DND-41 (cell line): ENCODE results near the gene UBL5.

Source experiments
- ATAC-seq: fragments of 200-7000 bp; cut with Tn5 transposase; 3 replicates; pipeline ENCODE4 v1.9.1; 2021; ENCODE audit warnings: low read depth; ENCODE audit not compliant: insufficient read depth
- DNase-seq: peaks from one replicate; pipeline ENCODE4 v3.0.0-alpha.2; 2020
- H2AFZ ChIP-seq: 2 replicates; pipeline ENCODE4 v1.6.0; 2012; ENCODE audit warnings: low read depth, low read length
- H3K27ac ChIP-seq: 2 replicates; pipeline ENCODE4 v1.5.1; 2012; ENCODE audit warnings: low read length, inconsistent platforms
- H3K27me3 ChIP-seq: fragments of 200-600 bp; sonication (generic); 2 replicates; pipeline ENCODE4 v1.6.0; 2012; ENCODE audit warnings: low read length, mild to moderate bottlenecking, inconsistent platforms; ENCODE audit not compliant: insufficient read depth, poor library complexity
- H3K36me3 ChIP-seq: 2 replicates; pipeline ENCODE4 v1.5.1; 2012; ENCODE audit warnings: low read length, inconsistent platforms; ENCODE audit not compliant: insufficient read depth
- H3K4me1 ChIP-seq: 2 replicates; pipeline ENCODE4 v1.5.1; 2012; ENCODE audit warnings: mild to moderate bottlenecking, low read length; ENCODE audit not compliant: insufficient read depth
- H3K4me2 ChIP-seq: 2 replicates; pipeline ENCODE4 v1.6.0; 2012; ENCODE audit warnings: mild to moderate bottlenecking, moderate library complexity, low read length, inconsistent platforms; ENCODE audit not compliant: insufficient read depth
- H3K4me3 ChIP-seq, 2 experiments: fragments of 200-600 bp in 1 of 2; shearing (Covaris generic) in 1 of 2; 2 replicates each; pipeline ENCODE4 v1.5.1; 2012 to 2016; ENCODE audit warnings: inconsistent platforms in 2 of 2, low read length in 2 of 2, mild to moderate bottlenecking in 2 of 2, low read depth in 1 of 2, moderate library complexity in 1 of 2
- H3K79me2 ChIP-seq: 2 replicates; pipeline ENCODE4 v1.6.0; 2012; ENCODE audit warnings: low read length, inconsistent platforms; ENCODE audit not compliant: insufficient read depth
- H3K9ac ChIP-seq: 2 replicates; pipeline ENCODE4 v1.6.0; 2012; ENCODE audit warnings: low read depth, mild to moderate bottlenecking, inconsistent platforms, low read length, moderate library complexity
- H3K9me3 ChIP-seq: 2 replicates; pipeline ENCODE4 v1.5.1; 2012; ENCODE audit warnings: low read length, moderate library complexity, mild to moderate bottlenecking, inconsistent platforms; ENCODE audit not compliant: insufficient read depth, severe bottlenecking
- H4K20me1 ChIP-seq: 2 replicates; pipeline ENCODE4 v1.6.0; 2012; ENCODE audit warnings: low read length; ENCODE audit not compliant: insufficient read depth
- EZH2 ChIP-seq: IDR thresholded peaks from 3 replicates; pipeline ENCODE4 v1.6.1; 2012; ENCODE audit warnings: borderline replicate concordance, low read depth, mild to moderate bottlenecking, moderate library complexity, low read length, inconsistent platforms; ENCODE audit not compliant: severe bottlenecking
- TF ChIP-seq, protein P1 (sequence below): IDR thresholded peaks from 2 replicates; pipeline ENCODE4 v1.5.1; 2012; ENCODE audit warnings: borderline replicate concordance, low read length, moderate library complexity, mild to moderate bottlenecking; ENCODE audit not compliant: poor library complexity, severe bottlenecking; ENCODE audit errors: extremely low read depth

Gene UBL5

DNA sequence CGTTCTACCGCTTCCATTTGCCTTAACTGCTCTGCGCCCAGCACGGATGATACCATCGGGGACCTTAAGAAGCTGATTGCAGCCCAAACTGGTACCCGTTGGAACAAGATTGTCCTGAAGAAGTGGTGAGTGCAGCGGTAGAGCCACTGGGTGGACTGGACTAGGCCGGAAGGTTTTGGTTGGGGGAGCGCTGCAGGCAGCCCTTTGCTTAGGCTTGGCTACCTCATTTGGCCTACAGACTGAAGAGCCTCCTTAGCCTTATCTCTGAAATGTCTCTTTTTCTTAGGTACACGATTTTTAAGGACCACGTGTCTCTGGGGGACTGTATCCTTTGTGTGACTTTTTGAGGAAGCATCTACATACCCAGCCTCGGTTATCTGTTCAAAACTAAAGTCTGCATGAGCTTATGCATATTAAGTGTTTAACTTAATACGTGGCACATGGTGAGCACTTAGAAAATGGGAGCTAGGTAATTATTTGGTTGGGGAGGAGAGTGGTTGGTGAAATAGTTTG, 889 bp downstream of the UBL5 start:
- Histone ChIP-seq H3K9me3 (no peaks in the 10 kb centered on the region), H3K27me3 (no peaks in the 10 kb centered on the region), H4K20me1 (peaks cover 17% of the 10 kb centered on the region), H2AFZ (no peak overlapping the region), H3K4me2 (peak overlapping the region; percentile 99), H3K36me3 (peaks cover 30% of the 10 kb centered on the region), H3K4me1 (peaks cover 38% of the 10 kb centered on the region), H3K9ac (peak overlapping the region; percentile 77), H3K27ac (peak overlapping the region; percentile 80), H3K79me2 (peaks cover 53% of the 10 kb centered on the region), H3K4me3 (peak overlapping the region; percentile 96)
- ATAC-seq (no peak), DNase-seq (no peak)
- no peak for TF ChIP-seq EZH2
- TF ChIP-seq, protein P1, sequence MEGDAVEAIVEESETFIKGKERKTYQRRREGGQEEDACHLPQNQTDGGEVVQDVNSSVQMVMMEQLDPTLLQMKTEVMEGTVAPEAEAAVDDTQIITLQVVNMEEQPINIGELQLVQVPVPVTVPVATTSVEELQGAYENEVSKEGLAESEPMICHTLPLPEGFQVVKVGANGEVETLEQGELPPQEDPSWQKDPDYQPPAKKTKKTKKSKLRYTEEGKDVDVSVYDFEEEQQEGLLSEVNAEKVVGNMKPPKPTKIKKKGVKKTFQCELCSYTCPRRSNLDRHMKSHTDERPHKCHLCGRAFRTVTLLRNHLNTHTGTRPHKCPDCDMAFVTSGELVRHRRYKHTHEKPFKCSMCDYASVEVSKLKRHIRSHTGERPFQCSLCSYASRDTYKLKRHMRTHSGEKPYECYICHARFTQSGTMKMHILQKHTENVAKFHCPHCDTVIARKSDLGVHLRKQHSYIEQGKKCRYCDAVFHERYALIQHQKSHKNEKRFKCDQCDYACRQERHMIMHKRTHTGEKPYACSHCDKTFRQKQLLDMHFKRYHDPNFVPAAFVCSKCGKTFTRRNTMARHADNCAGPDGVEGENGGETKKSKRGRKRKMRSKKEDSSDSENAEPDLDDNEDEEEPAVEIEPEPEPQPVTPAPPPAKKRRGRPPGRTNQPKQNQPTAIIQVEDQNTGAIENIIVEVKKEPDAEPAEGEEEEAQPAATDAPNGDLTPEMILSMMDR: no peak

DNA sequence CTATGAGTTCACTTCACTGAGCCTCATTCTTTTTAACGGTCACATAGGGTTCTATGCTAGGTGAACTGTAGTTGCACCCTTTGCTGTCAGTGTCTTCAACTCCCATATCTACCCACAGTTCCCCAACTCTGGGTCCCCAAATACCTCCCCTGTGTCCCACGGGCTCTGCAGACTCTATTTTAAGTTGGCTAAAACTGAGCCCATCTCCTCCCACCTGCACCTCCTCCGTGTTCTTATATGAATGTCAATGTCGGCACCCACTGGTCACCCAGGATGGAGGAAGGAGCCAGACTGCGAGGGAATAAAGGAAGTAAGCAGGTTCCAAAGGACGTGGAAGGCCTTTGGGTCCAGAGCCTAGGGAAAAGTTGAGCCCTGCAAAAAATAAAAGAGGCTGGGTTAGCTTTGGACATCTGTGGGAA, 6.6 kb downstream of the UBL5 start:
- Histone ChIP-seq H2AFZ (peak overlapping the region; percentile 79), H3K4me3 (peak overlapping the region; percentile 32 to 67), H3K79me2 (peaks cover 62% of the 10 kb centered on the region), H3K4me1 (peaks cover 40% of the 10 kb centered on the region), H3K27ac (peak overlapping the region; percentile 77), H3K9me3 (no peaks in the 10 kb centered on the region), H3K36me3 (peaks cover 40% of the 10 kb centered on the region), H4K20me1 (peaks cover 29% of the 10 kb centered on the region), H3K4me2 (peak overlapping the region; percentile 90), H3K9ac (peak overlapping the region; percentile 59), H3K27me3 (no peaks in the 10 kb centered on the region)
- DNase-seq (no peak), ATAC-seq (no peak)
- no peak for TF ChIP-seq EZH2
- TF ChIP-seq, protein P1: no peak

DNA sequence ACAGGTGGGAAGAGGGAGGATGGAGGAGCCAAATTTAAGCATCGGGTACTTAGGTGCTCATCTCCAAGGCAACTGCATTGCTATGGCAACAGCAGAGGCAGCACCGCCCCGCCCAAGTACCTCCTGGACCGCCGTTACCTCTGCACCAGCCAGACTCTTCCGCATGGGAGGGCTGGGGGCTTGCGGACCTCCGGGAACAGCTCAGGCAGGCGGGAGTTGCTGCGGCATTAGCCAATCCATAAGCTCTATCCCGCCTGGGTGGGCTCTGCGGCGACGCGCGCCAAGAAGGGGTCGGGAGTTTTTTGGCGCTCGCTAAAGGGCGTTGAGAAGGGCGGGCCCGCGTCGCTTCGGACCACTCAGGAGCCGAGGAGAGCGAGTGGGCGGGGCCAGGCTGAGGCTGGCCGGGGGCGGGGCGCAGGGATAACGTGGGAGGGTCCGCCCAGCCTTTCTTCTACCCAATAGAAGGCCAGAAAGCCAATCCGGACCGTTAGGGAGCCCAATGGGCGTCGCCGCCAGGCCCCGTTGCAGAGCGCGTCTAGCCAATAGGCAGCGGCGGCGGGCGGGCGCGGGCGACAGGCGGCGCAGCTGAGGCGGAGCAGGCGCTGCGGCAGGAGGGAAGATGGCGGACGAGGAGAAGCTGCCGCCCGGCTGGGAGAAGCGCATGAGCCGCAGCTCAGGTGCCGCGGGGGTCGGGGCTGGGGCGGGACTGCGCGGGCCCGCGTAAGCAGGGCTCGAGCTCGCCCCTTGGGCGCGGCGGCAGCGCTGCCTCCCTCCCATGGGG, 7.2 kb downstream of the UBL5 start, which contains the start of gene PIN1:
Gene PIN1, plus strand, starts transcription at position 593 of the 781 bp plus-strand sequence. Its CDS starts 27 bp downstream, at position 620.
- peak within 1 kb of the TSS; percentile 77 for H3K27ac ChIP-seq
- TF ChIP-seq, protein P1: peak; percentile 58
- TF ChIP-seq EZH2: no peak
- peaks cover 26% of the 10 kb centered on the region for H4K20me1 ChIP-seq
- H3K27me3 ChIP-seq: no peaks in the 10 kb centered on the region
- peaks cover 40% of the 10 kb centered on the region for H3K36me3 ChIP-seq
- H3K9me3 ChIP-seq: no peaks in the 10 kb centered on the region
- DNase-seq (peak; percentile 100), ATAC-seq (peak; percentile 93)
- H3K4me2 ChIP-seq: peak within 1 kb of the TSS; percentile 99
- peak within 1 kb of the TSS; percentile 88 for H3K9ac ChIP-seq
- peak within 1 kb of the TSS; percentile 79 for H2AFZ ChIP-seq
- H3K79me2 ChIP-seq: peaks cover 62% of the 10 kb centered on the region
- peak within 1 kb of the TSS; percentile 62 to 95 for H3K4me3 ChIP-seq
- H3K4me1 ChIP-seq: peaks cover 34% of the 10 kb centered on the region
